ENCODE results near the gene ZFPL1.

- TF ChIP-seq TAF1 (IDR thresholded peaks at IDR 0.05; ENCODE audit: borderline replicate concordance, insufficient read depth, low read length) (no peak), FOXP2 (optimal IDR thresholded peaks at IDR 0.05; ENCODE audit: borderline replicate concordance, extremely low read depth, extremely low read length, insufficient read depth) (no peak)
Measured at GRCh38 chr11:65129649-65130441, 45.8 kb downstream of the ZFPL1 start.

All from PFSK-1 (cell line).